ENCODE results near the gene TSPYL6. TPM values are rescaled to one million over a fixed set of nuclear protein-coding genes. Genes with fewer than 3 reads are reported as not detected.
"Not testable (repeated sequence)": the region's sequence is repeated elsewhere in the genome, so short reads cannot be mapped to it uniquely, and the experiment has no call there.

TSPYL6 gene
- total RNA-seq, 2 experiments from 2014 or later: not detected

- no peak for DNase-seq
- Mint-ChIP-seq H3K36me3 (ENCODE audit: low read depth) (no peaks in the 10 kb centered on the region), H3K27ac (no peak overlapping the region), H3K4me1 (ENCODE audit: low read depth) (peaks cover 9% of the 10 kb centered on the region), H3K4me3 (no peak overlapping the region), H3K27me3 (ENCODE audit: low read depth) (no peaks in the 10 kb centered on the region), H3K9me3 (ENCODE audit: insufficient read depth) (no peaks in the 10 kb centered on the region)
- ChIA-PET POLR2A (no interaction called here), CTCF (no interaction called here)
- ATAC-seq: no peak
These were observed 18.8 kb upstream of the TSPYL6 start for GRCh38 chr2:54274781-54275242.

DNA sequence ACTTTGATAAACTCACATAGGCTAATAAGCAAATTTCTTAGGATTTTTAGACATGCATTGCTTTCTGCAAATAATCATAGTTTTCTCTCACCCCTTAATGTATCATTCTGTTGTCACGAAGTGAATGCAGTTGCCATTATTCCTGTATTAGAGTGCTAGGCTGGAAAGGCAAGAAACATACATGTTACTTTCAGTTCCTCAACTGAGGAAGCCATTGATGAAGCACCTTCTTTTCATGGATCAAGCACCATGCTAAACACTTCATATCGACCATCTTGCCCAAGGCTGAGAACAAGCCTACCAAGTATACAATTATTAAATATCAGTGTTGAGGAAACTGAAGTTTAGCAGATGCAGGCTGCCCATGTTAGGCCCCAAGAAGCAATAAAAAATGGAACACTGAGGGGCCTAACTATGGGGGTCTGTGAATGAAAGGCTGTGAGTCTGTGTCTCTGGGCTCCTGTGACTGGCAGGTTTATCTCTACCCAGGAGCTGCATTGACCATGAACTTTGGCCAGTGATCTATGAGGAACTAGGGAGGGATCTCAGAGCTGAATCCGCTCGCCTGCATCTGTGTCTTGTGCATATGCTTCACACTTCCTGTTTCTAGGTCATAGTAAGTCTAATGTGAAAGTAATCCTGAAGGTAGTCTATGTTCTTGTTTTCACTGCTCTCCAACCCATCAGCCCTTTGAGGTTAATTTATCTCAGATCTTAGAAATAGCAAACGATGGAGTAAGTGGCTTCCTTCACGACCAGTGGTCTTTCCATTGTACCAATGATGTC lies 16.0 kb upstream of the TSPYL6 start:
- no peaks in the 10 kb centered on the region for H3K27me3 Mint-ChIP-seq (ENCODE audit: low read depth)
- no peak for DNase-seq
- POLR2A ChIA-PET: no interaction called here
- no peak overlapping the region for H3K4me3 Mint-ChIP-seq
- CTCF ChIA-PET: no interaction called here
- H3K4me1 Mint-ChIP-seq (ENCODE audit: low read depth): peaks cover 9% of the 10 kb centered on the region
- no peak overlapping the region for H3K27ac Mint-ChIP-seq
- no peaks in the 10 kb centered on the region for H3K36me3 Mint-ChIP-seq (ENCODE audit: low read depth)
- ATAC-seq: no peak
- H3K9me3 Mint-ChIP-seq (ENCODE audit: insufficient read depth): no peaks in the 10 kb centered on the region

DNA sequence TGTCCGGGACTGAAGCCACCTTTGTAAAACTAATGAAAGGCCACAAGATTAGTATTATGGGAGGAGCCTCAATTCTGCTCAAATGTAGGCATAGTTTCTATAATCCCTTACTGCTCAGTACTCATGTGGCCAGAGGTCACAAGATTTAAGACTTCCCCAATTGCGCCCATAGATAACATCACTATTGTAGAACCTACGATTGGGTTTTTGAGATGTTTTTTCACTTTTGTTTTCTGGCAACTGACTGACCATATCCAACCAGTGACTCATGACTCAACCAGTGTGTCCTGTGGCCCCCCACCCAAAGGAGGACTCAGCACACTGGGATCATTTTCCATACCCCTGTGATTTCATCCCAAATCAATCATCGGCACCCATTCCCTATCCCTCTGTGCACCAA lies 15.2 kb upstream of the TSPYL6 start:
- ATAC-seq (no peak), DNase-seq (no peak)
- Mint-ChIP-seq H3K36me3 (ENCODE audit: low read depth) (no peaks in the 10 kb centered on the region), H3K4me1 (ENCODE audit: low read depth) (peaks cover 9% of the 10 kb centered on the region), H3K27ac (no peak overlapping the region), H3K27me3 (ENCODE audit: low read depth) (no peaks in the 10 kb centered on the region), H3K4me3 (no peak overlapping the region), H3K9me3 (ENCODE audit: insufficient read depth) (no peaks in the 10 kb centered on the region)
- ChIA-PET POLR2A (no interaction called here), CTCF (no interaction called here)

GRCh38 chr2:54267577-54267976 lies 11.5 kb upstream of the TSPYL6 start:
- Mint-ChIP-seq H3K36me3 (ENCODE audit: low read depth) (no peaks in the 10 kb centered on the region), H3K9me3 (ENCODE audit: insufficient read depth) (no peaks in the 10 kb centered on the region), H3K4me3 (no peak overlapping the region), H3K27me3 (ENCODE audit: low read depth) (no peaks in the 10 kb centered on the region), H3K27ac (no peak overlapping the region), H3K4me1 (ENCODE audit: low read depth) (peaks cover 7% of the 10 kb centered on the region)
- ATAC-seq (no peak), DNase-seq (no peak)
- ChIA-PET CTCF (no interaction called here), POLR2A (no interaction called here)

DNA sequence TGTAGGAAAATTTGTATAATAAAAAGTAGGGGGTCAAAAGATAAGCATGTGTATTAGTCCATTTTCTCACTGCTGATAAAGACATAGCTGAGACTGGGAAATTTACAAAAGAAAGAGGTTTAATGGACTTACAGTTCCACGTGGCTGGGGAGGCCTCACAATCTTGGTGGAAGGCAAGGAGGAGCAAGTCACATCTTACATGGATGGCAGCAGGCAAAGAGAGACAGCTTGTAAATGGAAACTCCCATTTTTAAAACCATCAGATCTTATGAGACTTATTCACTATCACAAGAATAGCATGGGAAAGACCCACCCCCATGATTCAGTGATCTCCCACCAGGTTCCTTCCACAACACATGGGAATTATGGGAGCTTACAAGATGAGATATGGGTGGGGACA lies 9.1 kb upstream of the TSPYL6 start:
- H3K27me3 Mint-ChIP-seq (ENCODE audit: low read depth); H3K4me1 Mint-ChIP-seq (ENCODE audit: low read depth); ATAC-seq; H3K27ac Mint-ChIP-seq; H3K36me3 Mint-ChIP-seq (ENCODE audit: low read depth); H3K9me3 Mint-ChIP-seq (ENCODE audit: insufficient read depth); CTCF ChIA-PET; H3K4me3 Mint-ChIP-seq; POLR2A ChIA-PET; DNase-seq: not testable (repeated sequence)

GRCh38 chr2:54262015-54262765 lies 6.2 kb upstream of the TSPYL6 start:
- POLR2A ChIA-PET: no interaction called here
- DNase-seq: no peak
- H3K4me1 Mint-ChIP-seq (ENCODE audit: low read depth): no peaks in the 10 kb centered on the region
- H3K9me3 Mint-ChIP-seq (ENCODE audit: insufficient read depth): no peaks in the 10 kb centered on the region
- ATAC-seq: no peak
- no peaks in the 10 kb centered on the region for H3K36me3 Mint-ChIP-seq (ENCODE audit: low read depth)
- no peak overlapping the region for H3K27ac Mint-ChIP-seq
- H3K27me3 Mint-ChIP-seq (ENCODE audit: low read depth): no peaks in the 10 kb centered on the region
- H3K4me3 Mint-ChIP-seq: no peak overlapping the region
- CTCF ChIA-PET: interaction anchor here (0.7 kb wide), 1 partner anchor 23 kb away, joined by 3 read pairs; no protein-coding TSS in a partner anchor

DNA sequence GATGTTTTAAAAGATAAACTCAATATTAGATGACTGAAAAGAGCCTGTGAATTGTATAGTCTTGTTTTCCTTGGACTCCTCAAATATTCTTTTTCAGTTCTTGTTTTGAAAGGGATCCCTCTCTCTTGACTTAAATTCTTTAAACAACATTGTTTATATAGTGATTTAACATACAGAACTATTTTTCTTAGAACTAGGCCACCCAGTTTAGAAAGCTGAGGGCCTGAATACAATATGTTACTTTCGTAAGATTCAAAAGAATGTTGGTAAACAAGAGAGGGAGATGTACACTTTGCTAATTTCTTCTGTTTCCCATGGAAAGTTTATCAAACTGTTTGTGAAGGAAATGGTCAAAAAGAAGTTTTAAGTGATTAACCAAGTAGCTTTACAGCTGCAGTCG lies 5.5 kb upstream of the TSPYL6 start:
- no peaks in the 10 kb centered on the region for H3K9me3 Mint-ChIP-seq (ENCODE audit: insufficient read depth)
- H3K4me1 Mint-ChIP-seq (ENCODE audit: low read depth): no peaks in the 10 kb centered on the region
- H3K4me3 Mint-ChIP-seq: no peak overlapping the region
- H3K27ac Mint-ChIP-seq: no peak overlapping the region
- CTCF ChIA-PET: no interaction called here
- no peaks in the 10 kb centered on the region for H3K36me3 Mint-ChIP-seq (ENCODE audit: low read depth)
- POLR2A ChIA-PET: no interaction called here
- no peaks in the 10 kb centered on the region for H3K27me3 Mint-ChIP-seq (ENCODE audit: low read depth)
- DNase-seq (no peak), ATAC-seq (no peak)

GRCh38 chr2:54260241-54260595 lies 4.2 kb upstream of the TSPYL6 start:
- POLR2A ChIA-PET: no interaction called here
- DNase-seq: no peak
- H3K9me3 Mint-ChIP-seq (ENCODE audit: insufficient read depth): no peaks in the 10 kb centered on the region
- no peak overlapping the region for H3K4me3 Mint-ChIP-seq
- H3K4me1 Mint-ChIP-seq (ENCODE audit: low read depth): no peaks in the 10 kb centered on the region
- ATAC-seq: no peak
- no peak overlapping the region for H3K27ac Mint-ChIP-seq
- CTCF ChIA-PET: no interaction called here
- H3K36me3 Mint-ChIP-seq (ENCODE audit: low read depth): no peaks in the 10 kb centered on the region
- no peaks in the 10 kb centered on the region for H3K27me3 Mint-ChIP-seq (ENCODE audit: low read depth)

- H3K4me1 Mint-ChIP-seq (ENCODE audit: low read depth): no peaks in the 10 kb centered on the region
These were observed 3.6 kb upstream of the TSPYL6 start for GRCh38 chr2:54259413-54260240.

DNA sequence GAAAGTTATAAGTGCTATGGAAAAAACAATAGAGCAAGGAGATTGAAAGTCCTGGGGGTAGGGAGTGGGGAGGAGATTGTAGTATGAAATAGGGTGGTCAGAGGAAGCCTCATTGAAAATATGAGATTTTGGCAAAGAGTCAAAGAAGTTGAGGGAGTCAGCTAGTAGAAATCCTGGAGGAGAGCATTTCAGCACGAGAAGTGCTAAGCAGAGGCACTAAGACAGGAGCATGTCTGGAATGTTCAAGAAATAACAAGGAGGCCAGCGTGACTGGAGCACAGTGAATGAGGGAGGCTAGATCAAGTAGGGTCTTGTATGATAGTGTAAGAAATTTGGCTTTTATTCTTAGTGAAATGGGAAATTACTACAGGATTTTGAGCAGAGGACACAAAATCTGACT lies 2.1 kb upstream of the TSPYL6 start:
- Mint-ChIP-seq H3K27me3 (ENCODE audit: low read depth) (no peaks in the 10 kb centered on the region), H3K9me3 (ENCODE audit: insufficient read depth) (no peaks in the 10 kb centered on the region), H3K4me3 (no peak overlapping the region), H3K27ac (no peak overlapping the region), H3K36me3 (ENCODE audit: low read depth) (no peaks in the 10 kb centered on the region), H3K4me1 (ENCODE audit: low read depth) (no peaks in the 10 kb centered on the region)
- ATAC-seq (no peak), DNase-seq (no peak)
- ChIA-PET POLR2A (no interaction called here), CTCF (no interaction called here)

More at GRCh38 chr2:54259413-54260240, 3.6 kb upstream of the TSPYL6 start:
- no peaks in the 10 kb centered on the region for H3K9me3 Mint-ChIP-seq (ENCODE audit: insufficient read depth)
- CTCF ChIA-PET: interaction anchor here (1.2 kb wide), 1 partner anchor 18 kb away, joined by 3 read pairs; no protein-coding TSS in a partner anchor
- no peak for DNase-seq
- no peak for ATAC-seq
- POLR2A ChIA-PET: no interaction called here
- no peak overlapping the region for H3K4me3 Mint-ChIP-seq
- no peak overlapping the region for H3K27ac Mint-ChIP-seq
- H3K36me3 Mint-ChIP-seq (ENCODE audit: low read depth): no peaks in the 10 kb centered on the region
- H3K27me3 Mint-ChIP-seq (ENCODE audit: low read depth): no peaks in the 10 kb centered on the region

DNA sequence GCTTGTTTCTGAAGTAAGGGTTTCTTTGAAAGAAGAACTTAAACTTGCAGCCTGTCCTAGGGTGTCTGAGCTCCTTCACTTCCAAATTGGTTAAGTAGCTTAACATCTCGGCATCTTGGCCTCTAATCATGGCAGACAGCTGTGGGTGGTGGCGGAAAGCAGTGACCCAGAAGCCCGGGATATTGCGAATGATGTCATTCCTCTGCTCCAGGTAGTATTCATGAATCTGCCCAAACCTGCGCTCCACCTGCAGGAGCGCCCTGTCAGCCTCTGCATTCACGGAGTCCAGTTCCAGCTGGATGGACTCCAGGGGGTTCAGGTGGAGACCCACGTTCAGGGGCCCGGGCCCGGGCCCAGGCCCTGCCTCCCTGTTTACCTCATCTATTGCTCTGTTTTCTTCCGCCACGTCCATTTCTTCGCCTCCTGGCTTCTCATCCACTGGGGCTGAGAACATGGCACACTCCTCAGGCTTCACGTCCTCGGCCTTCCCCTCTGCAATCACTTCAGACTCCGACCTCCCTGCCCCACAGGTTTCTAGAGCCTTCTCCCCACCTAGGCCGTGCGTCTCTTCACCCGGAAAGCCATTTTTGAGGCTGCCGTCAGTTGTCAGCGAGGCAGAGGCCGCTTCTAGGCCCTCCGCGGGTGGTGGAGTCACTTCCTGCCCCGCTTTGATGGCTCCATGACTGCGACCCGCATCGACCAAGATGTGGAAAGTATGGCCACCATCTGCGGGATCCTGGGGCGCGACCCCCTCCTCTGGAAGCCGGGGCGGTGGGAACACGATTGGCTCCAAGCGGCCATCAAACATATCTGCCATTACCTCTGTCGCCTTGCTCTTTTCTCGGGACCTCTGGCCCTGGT lies 569 bp downstream of the TSPYL6 start:
- Mint-ChIP-seq H3K27me3 (ENCODE audit: low read depth) (no peaks in the 10 kb centered on the region), H3K36me3 (ENCODE audit: low read depth) (no peaks in the 10 kb centered on the region), H3K4me1 (ENCODE audit: low read depth) (no peaks in the 10 kb centered on the region), H3K9me3 (ENCODE audit: insufficient read depth) (no peaks in the 10 kb centered on the region), H3K4me3 (no peak overlapping the region), H3K27ac (no peak overlapping the region)
- no peak for DNase-seq
- ChIA-PET POLR2A (no interaction called here), CTCF (no interaction called here)
- ATAC-seq: no peak

Measured in activated CD8-positive, alpha-beta T cell treated with anti-CD3 and anti-CD28 coated beads, Interleukin-2, amount 10 ng/mL, durations not matched to agents 7 days and 5 days (primary cell).